CD4-positive, alpha-beta T cell (primary cell): Measurements from ENCODE around the gene HPD. TPM values are rescaled to one million over a fixed set of nuclear protein-coding genes. Genes with fewer than 3 reads are reported as not detected.

Experiments
- ATAC-seq: fragments of 200-7000 bp; cut with Tn5 transposase; one replicate; pipeline ENCODE4 v1.10.0; 2022; ENCODE audit warnings: mild to moderate bottlenecking; ENCODE audit not compliant: poor library complexity
- CTCF ChIA-PET: fragments of 350-600 bp; sonication (Branson Sonifier 250); formaldehyde crosslinking; loops from one replicate; lab custom pipeline; 2021; ENCODE audit warnings: antibody characterized with exemption, inconsistent platforms; lab: Charles Lee
- POLR2A ChIA-PET: fragments of 350-600 bp; sonication (Branson Sonifier 250); formaldehyde crosslinking; loops from one replicate; lab custom pipeline; 2021; ENCODE audit warnings: antibody characterized with exemption, inconsistent platforms; lab: Charles Lee
- DNase-seq, 14 experiments: peaks; one replicate each; pipeline ENCODE4 v3.0.0-alpha.2; 2013 to 2020; ENCODE audit warnings: mixed read lengths in 2 of 14
- H3K27ac ChIP-seq, 2 donors: one replicate each; pipeline versions ENCODE4 v1.5.1 to v1.7.0; 2013; ENCODE audit warnings: low read length in 2 of 2, low read depth in 1 of 2, mild to moderate bottlenecking in 1 of 2
- H3K27me3 ChIP-seq, 2 experiments: 1 replicate in 1 of 2; 2 replicates in 1 of 2; pipeline versions ENCODE4 v1.6.1 to v1.7.0; 2013; ENCODE audit warnings: low read length in 2 of 2, control low read depth in 1 of 2, mild to moderate bottlenecking in 1 of 2, moderate library complexity in 1 of 2; ENCODE audit not compliant: insufficient read depth in 2 of 2, control insufficient read depth in 1 of 2
- H3K36me3 ChIP-seq: one replicate; pipeline ENCODE4 v1.6.1; 2013; ENCODE audit warnings: low read length, control low read depth; ENCODE audit not compliant: insufficient read depth
- H3K4me1 ChIP-seq: one replicate; pipeline ENCODE4 v1.6.1; 2013; ENCODE audit warnings: low read length, control low read depth; ENCODE audit not compliant: insufficient read depth
- H3K4me3 ChIP-seq: one replicate; pipeline ENCODE4 v1.5.1; 2013; ENCODE audit warnings: mild to moderate bottlenecking, low read length, moderate library complexity
- H3K9me3 ChIP-seq, 2 experiments: 1 replicate in 1 of 2; 2 replicates in 1 of 2; pipeline versions ENCODE4 v1.6.1 to v1.7.0; 2013; ENCODE audit warnings: low read length in 2 of 2, mild to moderate bottlenecking in 2 of 2, control low read depth in 1 of 2, moderate library complexity in 1 of 2; ENCODE audit not compliant: control insufficient read depth in 1 of 2, insufficient read depth in 1 of 2
- H3K27ac Mint-ChIP-seq: one replicate; pipeline ENCODE4 v1.8.0; 2020; ENCODE audit warnings: mixed read lengths
- H3K27me3 Mint-ChIP-seq: one replicate; pipeline ENCODE4 v1.8.0; 2021; ENCODE audit warnings: mixed read lengths
- H3K36me3 Mint-ChIP-seq: one replicate; pipeline ENCODE4 v1.8.0; 2021; ENCODE audit warnings: low read depth, mixed read lengths
- H3K4me1 Mint-ChIP-seq: one replicate; pipeline ENCODE4 v1.8.0; 2021; ENCODE audit warnings: low read depth, mixed read lengths
- H3K4me3 Mint-ChIP-seq: one replicate; pipeline ENCODE4 v1.8.0; 2020; ENCODE audit warnings: mild to moderate bottlenecking, mixed read lengths
- H3K9me3 Mint-ChIP-seq: one replicate; pipeline ENCODE4 v1.8.0; 2020; ENCODE audit warnings: mixed read lengths
- CTCF ChIP-seq: fragments of 200-600 bp; IDR thresholded peaks from one replicate; pipeline ENCODE4 v1.8.0; 2022; ENCODE audit warnings: antibody characterized with exemption, mild to moderate bottlenecking
- intact Hi-C, 2 experiments: fragments of 100-400 bp; cut with DNase I in 1 of 2; cut with micrococcal nuclease in 1 of 2; formaldehyde crosslinking; loops; one replicate each; pipeline versions ENCODE4 v1.15.1 to v1.9.0; 2023 to 2025; cut with DNase I, micrococcal nuclease
- total RNA-seq, 174 experiments: library from RNA in 2 of 174; stranded (reverse) in 2 of 174; gene quantifications; one replicate each; pipeline ENCODE4 v1.2.3 and lab custom pipeline; 2021 to 2026

The HPD gene
- total RNA-seq, 2 experiments from 2014 or later = not detected

GRCh38 chr12:121799842-121800693 is 58.6 kb downstream of the HPD start:
- Mint-ChIP-seq H3K36me3 (peaks cover 66% of the 10 kb centered on the region), H3K4me1 (peaks cover 41% of the 10 kb centered on the region), H3K27me3 (no peaks in the 10 kb centered on the region), H3K9me3 (no peaks in the 10 kb centered on the region), H3K27ac (peak overlapping the region; percentile 97), H3K4me3 (peak overlapping the region; percentile 93)
- Histone ChIP-seq H3K27ac (peak overlapping the region; percentile 61 to 88), H3K4me1 (peaks cover 49% of the 10 kb centered on the region), H3K9me3 (no peaks in the 10 kb centered on the region), H3K27me3 (no peaks in the 10 kb centered on the region), H3K4me3 (peak overlapping the region; percentile 100), H3K36me3 (peaks cover 34% of the 10 kb centered on the region)
- ChIA-PET CTCF (interaction anchor here (0.7 to 14.7 kb wide), 3 partner anchors 9 to 88 kb away, joined by 4 to 746 read pairs (median 6); partner anchors contain the start of genes PSMD9 and SETD1B), POLR2A (interaction anchor here (1.1 to 34.6 kb wide), 11 partner anchors 3 to 1547 kb away, joined by 3 to 1869 read pairs (median 28); partner anchors contain the start of genes CAMKK2, CFAP251, KDM2B and ORAI1)
- peak; percentile 10 for ATAC-seq
- no peak for TF ChIP-seq CTCF
- DNase-seq = peak; percentile 50 to 88 (median 77)
- intact Hi-C loops = loop anchor here in 1 of 2 experiments (1.0 kb wide), 1 partner anchor 11 kb away; no protein-coding TSS in a partner anchor

GRCh38 chr12:121799156-121799841 is 59.4 kb downstream of the HPD start:
- no peaks in the 10 kb centered on the region for H3K27me3 Mint-ChIP-seq
- Histone ChIP-seq H3K27me3 (no peaks in the 10 kb centered on the region), H3K36me3 (peaks cover 34% of the 10 kb centered on the region), H3K4me1 (peaks cover 57% of the 10 kb centered on the region), H3K4me3 (peak overlapping the region; percentile 100), H3K9me3 (no peaks in the 10 kb centered on the region), H3K27ac (peak overlapping the region; percentile 61 to 88)
- intact Hi-C loops = loop anchor here in 1 of 2 experiments (1.0 kb wide), 1 partner anchor 12 kb away; no protein-coding TSS in a partner anchor
- H3K36me3 Mint-ChIP-seq = peaks cover 67% of the 10 kb centered on the region
- no peaks in the 10 kb centered on the region for H3K9me3 Mint-ChIP-seq
- peak overlapping the region; percentile 97 for H3K27ac Mint-ChIP-seq
- peak overlapping the region; percentile 93 for H3K4me3 Mint-ChIP-seq
- no peak for TF ChIP-seq CTCF
- ATAC-seq (peak; percentile 14), DNase-seq (peak in 12 of 14 experiments; percentile 50 to 88 (median 58))
- ChIA-PET POLR2A (interaction anchor here (1.2 to 34.6 kb wide), 5 partner anchors 4 to 173 kb away, joined by 3 to 1869 read pairs (median 62); partner anchors contain the start of genes ORAI1, PSMD9, RHOF and SETD1B), CTCF (interaction anchor here (0.7 to 14.7 kb wide), 4 partner anchors 10 to 89 kb away, joined by 3 to 746 read pairs (median 5); partner anchors contain the start of genes PSMD9 and SETD1B)
- peaks cover 49% of the 10 kb centered on the region for H3K4me1 Mint-ChIP-seq

GRCh38 chr12:121798787-121799155 is 59.9 kb downstream of the HPD start:
- DNase-seq (no peak), ATAC-seq (no peak)
- H3K4me3 Mint-ChIP-seq = peak overlapping the region; percentile 93
- peaks cover 34% of the 10 kb centered on the region for H3K36me3 ChIP-seq
- CTCF ChIA-PET = interaction anchor here (0.7 to 14.7 kb wide), 3 partner anchors 11 to 90 kb away, joined by 3 to 746 read pairs (median 6); partner anchors contain the start of genes PSMD9 and SETD1B
- no peaks in the 10 kb centered on the region for H3K27me3 ChIP-seq
- H3K27me3 Mint-ChIP-seq = no peaks in the 10 kb centered on the region
- POLR2A ChIA-PET = interaction anchor here (1.2 to 34.6 kb wide), 4 partner anchors 5 to 90 kb away, joined by 3 to 1869 read pairs (median 966); partner anchors contain the start of genes PSMD9, RHOF and SETD1B
- intact Hi-C loops = loop anchor here in 1 of 2 experiments (1.0 kb wide), 1 partner anchor 13 kb away; no protein-coding TSS in a partner anchor
- H3K9me3 ChIP-seq = no peaks in the 10 kb centered on the region
- no peak for TF ChIP-seq CTCF
- H3K27ac ChIP-seq = peak overlapping the region; percentile 9 to 88
- H3K27ac Mint-ChIP-seq = peak overlapping the region; percentile 97
- peaks cover 62% of the 10 kb centered on the region for H3K4me1 ChIP-seq
- H3K4me1 Mint-ChIP-seq = peaks cover 52% of the 10 kb centered on the region
- H3K9me3 Mint-ChIP-seq = no peaks in the 10 kb centered on the region
- H3K4me3 ChIP-seq = peak overlapping the region; percentile 100
- peaks cover 71% of the 10 kb centered on the region for H3K36me3 Mint-ChIP-seq
